ENCODE measurements around the gene NFIC.

- TF ChIP-seq CTCF (IDR thresholded peaks at IDR 0.05) (no peak), POLR2A (IDR thresholded peaks at IDR 0.05) (no peak)
These were observed 88.4 kb downstream of the NFIC start for GRCh38 chr19:3454656-3455392.

All from right lobe of liver (tissue), 4 donors.